Activated T-cell treated with anti-CD3 and anti-CD28 coated beads for 48 hours (primary cell): ENCODE measurements around the gene IFIT3.

ENCODE experiments used
- DNase-seq: peaks from one replicate; pipeline ENCODE4 v3.0.0-alpha.2; 2020; ENCODE audit warnings: low read depth

Gene IFIT3

DNA sequence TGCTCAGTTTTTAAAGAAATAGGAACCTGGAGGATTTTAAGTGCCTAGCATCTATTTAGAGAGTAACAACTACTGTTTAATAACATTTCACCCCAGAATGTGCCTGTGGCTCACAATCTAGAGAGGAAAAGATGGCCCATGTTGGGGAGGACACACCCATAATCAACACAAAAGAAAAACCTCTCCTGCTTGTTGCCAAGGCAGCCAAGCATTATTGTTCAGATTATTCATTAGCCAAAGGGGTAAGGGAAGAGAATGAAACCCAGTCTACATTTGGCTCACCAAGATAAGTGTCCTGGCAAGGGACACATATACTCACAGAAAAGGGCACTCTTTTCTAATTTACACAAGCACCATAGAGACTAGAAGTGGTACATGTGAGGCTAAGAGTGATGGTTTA, 32.4 kb downstream of the IFIT3 start:
- no peak for DNase-seq

DNA sequence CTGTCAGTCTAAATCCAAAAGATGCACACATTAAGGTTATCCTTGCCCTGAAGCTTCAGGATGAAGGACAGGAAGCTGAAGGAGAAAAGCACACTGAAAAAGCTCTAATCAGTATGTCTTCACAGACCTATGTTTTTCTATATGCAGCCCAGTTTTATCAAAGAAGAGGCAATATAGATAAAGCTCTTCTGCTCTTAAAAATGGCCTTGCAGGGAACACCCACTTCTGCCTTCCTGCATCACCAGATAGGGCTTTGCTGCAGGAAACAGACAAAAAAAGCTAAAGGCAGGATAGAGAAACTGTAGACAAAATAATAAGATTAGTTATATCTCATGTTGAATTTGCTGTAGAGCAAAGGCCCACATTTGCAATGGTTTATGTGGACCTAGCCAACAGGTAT, 35.1 kb downstream of the IFIT3 start:
- DNase-seq = no peak

DNA sequence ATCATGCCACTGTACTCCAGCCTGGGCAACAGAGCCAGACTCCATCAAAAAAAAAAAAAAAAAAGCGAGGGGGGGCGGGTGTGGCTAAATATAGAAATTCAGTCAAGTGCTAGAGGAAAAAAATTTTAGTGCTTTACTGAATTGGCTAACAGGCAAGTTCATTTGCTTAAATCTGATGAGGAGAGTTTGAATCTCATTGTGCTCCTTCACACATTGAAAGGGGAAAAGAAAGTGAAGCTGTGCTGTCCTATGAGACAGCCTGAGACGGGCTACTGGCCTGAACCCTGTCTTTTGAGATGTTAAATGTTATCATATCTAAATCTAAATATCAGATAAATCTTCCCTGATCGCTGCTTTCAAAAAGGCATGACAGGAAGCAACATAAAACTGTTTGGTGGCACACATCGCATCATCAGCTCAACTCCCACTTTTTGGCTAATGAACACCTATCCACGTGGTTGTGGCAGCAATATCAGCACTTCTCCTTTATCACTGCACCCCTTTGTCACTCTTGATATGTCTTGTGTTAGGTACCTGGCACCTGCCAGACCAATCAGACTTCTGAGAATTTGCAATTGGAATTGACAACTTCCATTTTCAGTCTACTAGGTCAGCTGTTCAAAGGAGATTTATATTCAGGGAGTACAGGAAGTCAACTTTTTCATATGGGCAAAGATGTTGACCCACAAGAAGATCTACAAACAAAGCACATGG, 36.1 kb downstream of the IFIT3 start:
- DNase-seq = no peak

DNA sequence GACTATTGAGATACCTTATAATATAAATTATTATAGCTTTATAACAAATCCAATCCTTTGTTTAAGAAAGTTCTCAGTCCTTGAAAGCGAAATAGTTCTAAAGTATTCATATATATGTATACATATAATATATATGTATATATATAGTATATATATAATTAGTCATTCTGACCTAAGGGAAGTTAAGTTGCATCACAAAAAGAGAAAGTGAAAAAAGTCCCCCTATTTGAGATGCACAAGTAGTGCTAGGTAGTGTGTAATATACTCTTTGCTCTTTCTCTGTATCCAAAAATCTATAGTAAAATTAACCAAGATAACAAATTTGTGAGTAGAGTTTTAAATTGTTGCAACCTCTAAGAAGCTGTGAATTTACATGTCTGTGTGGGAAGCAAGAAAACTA, 36.7 kb downstream of the IFIT3 start:
- DNase-seq = no peak

DNA sequence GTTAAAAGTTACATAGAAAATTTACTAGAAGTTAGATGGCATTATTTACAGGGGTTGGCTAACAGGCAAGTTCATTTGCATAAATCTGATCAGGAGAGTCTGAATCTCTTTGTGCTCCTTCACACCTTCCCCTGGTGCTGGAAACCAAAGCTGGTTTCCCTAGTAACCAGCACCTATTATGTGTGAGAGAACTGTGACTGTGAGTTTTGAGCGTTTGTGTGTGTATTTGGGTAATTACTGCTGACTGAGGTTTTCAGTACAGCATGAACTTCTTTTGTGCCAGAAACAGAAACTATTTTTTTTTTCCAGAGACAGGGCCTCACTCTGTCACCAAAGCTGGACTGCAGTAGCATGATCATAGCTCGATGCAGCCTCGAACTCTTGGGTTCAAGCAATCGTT, 39.7 kb downstream of the IFIT3 start:
- no peak for DNase-seq

DNA sequence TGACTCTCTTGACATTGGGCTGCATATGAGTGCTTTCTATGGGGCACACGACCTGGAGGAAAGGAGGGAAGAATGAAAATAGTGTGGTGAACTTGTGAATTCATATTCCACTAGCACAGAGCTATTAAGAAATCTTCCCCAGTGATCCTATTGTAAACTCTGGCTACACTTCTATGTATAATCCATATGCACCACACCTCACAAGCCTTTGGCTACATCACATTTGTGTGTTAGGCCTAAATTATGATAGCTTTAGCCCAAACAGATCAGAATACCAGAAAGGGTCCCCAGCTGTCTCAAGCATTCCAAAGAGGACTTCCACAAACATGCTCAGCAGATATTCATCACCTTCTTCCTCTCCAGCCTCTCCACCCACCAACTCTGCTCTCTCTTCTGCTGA, 40.3 kb downstream of the IFIT3 start:
- no peak for DNase-seq

DNA sequence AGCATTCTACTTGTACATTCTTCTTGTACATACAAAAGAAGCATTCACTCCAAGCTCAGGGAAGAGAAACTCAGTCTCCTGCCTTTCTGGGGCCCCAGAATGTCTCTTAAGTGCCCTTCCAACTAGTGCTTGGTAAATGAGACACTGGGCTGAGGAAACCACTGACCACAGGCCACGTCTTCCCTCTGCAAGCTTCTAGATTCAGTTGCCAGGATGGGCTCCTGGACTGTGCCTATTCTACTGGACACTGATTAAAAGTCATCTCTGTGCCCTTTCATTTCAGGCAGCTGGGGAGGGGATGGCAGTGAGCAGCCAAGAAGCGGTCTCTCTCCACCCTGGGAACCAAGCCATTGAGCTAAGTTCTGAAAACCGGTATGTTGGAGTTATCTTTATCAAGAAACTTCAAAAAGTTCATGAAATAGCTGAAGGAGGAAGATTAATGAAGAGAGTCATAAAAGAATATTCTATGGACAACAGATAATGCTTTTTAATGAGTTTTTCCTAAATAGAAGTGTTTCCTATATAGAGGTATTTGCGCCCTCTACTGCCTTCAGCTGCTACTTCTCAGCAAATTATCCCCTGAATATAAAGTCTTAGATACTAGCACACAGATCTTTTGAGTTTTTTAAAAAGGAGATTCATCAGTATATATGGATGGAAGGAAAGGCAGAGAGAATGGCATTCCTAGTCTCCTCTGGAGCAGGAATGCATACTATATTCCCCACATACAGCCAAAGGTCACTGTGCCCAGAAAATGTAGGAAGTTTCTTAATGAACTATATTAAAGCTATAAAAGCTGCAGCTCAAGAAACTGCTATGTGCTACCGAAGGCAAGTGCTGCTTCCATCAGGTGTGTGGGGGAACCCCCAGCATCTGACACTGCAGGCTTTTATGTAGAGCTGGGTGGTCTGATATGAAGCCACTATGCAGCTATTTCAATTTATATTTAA, 41.6 kb downstream of the IFIT3 start:
- DNase-seq = no peak

DNA sequence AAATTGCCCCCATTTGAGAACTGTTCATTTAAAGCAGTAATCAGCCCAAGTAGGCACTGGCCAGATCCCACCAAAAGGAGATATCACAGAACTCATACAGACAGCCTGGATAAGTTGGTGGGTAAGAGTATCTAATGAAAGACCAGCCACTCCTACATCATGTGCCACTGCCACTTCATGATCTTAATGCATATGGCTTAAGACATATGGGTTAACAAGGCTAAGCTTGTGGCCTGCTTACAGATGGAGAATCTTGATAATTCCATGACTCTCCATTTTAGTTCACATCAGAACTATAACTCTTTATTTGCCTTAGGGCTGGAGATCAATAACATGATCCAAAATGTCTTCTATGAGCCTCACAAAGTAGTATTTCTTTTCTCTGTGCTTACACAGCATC, 43.3 kb downstream of the IFIT3 start:
- DNase-seq = no peak

DNA sequence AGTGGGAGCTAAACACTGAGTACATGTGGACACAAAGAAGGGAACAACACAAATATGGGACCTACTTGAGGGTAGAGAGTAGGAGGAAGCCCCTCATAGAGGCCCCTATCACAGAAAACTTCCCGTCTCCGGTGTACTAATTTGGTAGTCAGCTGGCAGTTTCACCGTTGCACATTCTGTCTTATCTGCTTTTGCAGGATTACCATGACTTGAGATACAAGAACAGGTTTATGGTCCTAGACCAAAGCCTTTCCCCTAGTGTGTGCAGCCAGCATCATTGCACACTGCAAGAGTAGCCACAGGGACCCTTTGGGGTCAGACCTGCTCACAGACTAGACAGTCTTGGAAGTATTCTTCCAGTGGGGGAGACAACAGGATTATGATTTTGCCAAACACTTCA, 44.2 kb downstream of the IFIT3 start:
- DNase-seq = no peak

DNA sequence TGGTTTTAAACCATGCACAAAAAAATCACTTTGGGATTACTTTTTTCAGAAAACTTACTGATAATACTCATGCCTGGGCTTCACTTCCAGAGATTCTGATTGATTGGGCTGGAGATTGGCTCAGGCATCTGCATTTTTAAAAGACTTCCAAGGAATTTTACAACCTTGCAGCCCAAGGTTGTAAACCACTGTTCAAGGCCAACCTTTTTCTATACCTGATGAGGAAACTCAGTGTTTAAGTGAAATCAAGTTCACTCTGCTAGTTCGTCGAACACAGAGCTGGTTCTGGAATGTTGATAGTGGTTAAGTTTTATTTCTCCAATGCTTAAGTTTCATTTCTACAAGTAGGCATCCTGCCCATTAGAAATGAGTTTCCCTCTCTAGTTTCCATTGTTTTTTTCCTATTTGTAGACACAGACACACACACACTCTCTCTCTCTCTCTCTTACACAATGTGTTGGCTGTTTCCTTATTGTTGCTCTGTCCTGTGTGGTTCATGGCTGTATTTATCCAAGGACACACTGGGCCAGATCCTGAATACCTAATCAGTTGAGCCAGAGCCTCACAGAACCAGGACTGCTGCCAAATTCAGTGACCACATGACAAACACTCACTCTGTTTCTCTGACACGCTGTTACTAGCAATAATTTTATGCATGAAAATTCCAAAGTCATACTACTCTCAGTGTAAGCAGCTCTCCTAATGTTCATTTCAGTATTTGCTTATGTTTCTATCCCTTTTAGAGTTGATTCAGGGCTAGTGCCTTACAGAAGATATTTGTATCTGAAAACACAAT, 46.3 kb downstream of the IFIT3 start:
- DNase-seq = no peak

DNA sequence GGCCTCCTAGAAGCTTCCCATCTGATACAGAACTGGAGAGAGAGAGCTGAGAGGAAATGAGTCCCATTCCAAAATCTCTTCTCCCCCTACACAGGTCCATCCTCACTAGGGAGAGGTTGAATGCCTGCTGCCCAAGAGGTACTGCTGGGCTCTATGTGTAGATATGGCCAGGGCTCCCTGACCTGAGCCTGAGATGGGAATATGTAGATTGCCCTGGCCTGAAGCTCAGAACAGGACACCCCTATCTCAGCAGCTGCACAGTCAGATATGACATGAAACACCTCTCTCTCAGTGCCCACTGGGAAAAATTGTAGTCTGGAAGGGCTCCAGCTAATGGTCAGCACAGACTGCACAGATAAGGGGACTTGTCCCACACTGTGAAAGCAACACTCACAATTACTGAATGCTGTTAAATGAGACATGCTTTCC, 46.9 kb downstream of the IFIT3 start:
- DNase-seq = no peak

DNA sequence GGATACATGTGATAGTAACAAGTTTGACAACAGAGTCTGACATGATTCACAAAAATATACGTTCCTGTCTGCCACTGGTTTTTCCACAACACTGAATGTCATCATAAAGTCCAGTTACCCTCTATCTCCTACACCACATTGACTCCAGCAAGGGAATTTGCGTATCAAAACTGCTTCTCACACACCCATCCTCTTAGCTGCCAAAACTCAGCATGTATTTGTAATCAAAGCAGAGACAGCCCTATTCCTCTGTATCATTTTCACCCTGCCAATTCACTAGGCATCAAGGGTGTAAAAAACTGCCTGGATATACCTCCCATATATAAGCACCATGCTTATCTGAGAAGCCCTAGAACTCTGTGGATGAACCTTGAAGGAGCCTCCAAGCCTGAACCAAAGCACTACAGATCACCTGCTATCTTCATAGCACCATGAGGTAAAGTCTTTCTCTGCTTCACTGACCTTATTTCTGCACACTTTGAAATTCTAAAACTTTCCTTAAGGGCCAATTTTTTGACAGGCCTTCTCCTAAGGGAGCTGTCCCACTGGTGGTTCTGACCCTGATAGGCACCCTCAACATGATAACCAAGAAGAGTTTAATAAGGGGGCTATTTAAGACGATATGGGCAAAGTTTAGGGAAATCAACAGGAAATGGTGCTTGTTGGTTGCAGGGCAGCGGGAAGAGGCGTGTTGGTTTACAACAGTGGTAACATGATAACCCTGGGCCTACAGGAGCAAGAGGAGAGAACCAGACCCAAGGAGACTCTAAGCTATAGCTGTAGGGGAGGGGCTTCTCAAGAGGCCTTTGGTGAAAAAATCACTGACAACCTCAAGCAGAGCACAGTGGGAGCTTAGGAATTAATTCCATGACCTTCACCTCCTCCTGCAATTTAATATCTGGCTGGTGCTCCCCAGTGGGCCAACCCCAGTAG, 50.2 kb downstream of the IFIT3 start, which contains the start of gene IFIT1B:
Gene IFIT1B (plus strand): TSS at position 352 of the 933 bp plus-strand sequence. CDS start 80 bp downstream, at position 432.
- no peak for DNase-seq

DNA sequence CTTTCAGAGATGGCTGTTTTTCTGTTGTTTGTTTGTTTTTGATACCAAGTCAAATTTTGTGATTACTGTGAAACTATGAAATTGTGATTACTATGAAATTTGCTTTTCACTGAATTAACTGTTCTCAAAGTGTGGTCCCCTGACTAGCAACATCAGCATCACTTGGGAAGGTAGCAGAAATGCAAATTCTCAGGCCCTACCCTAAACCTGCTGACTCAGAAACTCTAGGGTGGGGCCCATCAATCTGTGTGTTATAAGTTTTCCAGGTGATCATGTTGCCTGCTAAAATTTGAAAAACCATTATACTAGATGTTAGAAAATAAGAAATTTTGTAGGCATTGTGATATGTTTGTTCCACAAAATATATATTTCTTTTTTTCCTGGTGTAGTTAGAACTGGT, 51.3 kb downstream of the IFIT3 start:
- no peak for DNase-seq

DNA sequence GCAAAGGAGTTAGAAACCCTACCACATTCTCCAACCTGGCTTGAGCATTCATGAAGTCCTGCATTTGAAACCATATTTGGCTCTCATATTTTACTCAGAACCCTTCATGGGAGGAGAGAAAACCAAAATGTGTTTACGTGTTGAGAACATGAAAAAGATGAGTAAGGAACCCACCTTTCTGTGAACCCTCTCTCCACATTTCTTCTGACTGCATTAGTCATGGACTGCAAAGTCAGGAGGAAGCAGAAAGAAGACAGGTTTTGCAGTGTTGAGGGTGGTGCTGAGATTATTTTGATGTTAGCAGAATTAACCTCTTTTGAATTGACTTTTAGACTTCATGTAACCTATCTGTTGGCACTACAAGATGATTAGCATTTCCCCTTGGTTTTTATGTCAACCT, 55.0 kb downstream of the IFIT3 start:
- DNase-seq = no peak

DNA sequence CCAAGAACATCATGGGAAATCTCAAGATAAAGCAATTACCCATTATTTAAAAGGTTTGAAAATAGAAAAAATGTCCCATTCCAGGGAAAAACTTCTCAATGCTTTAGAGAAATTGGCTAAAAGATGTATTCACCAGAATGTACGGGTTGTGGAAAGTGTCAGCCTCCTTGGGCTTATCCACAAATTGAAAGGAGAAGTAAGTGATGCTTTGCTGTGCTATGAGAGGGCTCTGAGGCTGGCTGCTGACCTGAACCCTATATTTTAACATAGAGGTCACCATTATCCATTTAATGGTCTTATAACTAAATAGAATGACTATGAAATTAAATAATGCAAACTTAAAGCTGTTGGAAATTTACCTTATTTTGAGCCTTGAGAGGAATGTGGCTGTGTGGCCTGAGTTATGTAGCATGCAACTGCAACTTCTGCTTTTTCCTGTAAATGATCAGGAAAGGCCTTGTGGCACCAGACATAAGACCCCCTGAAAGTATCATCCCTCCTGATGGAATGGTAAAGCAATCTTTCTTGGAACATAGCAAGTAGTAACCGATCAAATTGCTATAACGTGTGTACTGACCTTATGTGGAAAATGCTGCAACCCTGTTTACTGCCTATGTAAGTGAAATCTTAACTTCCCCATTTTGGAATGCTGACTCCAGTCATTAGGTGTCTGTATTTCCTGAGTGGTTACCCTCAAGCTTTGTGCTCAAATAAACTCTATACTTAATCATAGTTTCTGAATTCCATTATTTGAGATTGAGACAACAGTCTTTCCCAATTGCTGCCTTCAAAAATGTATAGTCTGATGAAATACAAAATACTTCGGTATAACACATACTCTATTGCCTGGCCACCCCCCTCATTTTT, 56.9 kb downstream of the IFIT3 start:
- no peak for DNase-seq

DNA sequence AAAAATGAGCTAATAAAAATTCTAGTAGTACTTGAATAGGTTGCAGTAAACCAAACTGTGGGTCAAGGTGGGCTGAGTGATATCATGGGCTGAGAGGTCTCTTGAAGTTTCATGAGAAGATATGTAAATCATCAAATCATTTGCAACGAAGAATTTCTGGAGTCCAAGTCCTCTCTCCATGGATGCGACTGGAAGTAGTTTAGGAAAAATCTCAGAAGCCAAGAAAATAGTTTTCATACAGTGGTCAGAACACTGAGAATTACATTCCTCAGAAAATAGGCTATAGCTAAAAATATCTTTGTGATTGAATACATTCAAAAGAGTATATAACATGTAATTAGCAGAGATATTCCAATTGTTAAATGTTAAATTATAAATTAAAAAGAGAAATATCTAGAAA, 61.0 kb downstream of the IFIT3 start:
- no peak for DNase-seq

DNA sequence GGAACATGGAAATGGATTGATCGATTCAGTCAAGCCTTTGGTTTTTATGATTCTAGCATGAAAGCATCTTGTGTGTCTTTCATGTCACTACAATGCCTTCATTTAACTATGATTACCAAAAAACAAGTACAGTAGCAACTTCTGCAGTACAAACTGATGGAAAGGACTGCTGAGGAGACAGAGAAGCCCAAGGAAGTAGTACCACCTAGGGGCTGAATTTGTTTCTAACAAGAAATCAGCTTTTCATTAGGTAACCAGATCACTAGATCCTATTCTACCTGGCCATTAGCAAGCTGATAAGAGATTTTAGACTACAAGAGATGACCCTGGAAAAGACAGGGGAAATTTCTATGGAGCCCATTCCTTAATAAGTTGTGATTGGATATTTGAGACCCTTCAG, 61.5 kb downstream of the IFIT3 start:
- no peak for DNase-seq
